ENCODE data around the gene CHORDC1.
"Not testable (repeated sequence)": the region's sequence is repeated elsewhere in the genome, so short reads cannot be mapped to it uniquely, and the experiment has no call there.

The CHORDC1 gene
- long read RNA-seq, donor 1, partial matches to known transcripts = 8 of 13 reads
- long read RNA-seq, donor 1, other reads (novel, unspliced or antisense) = 0 of 13 reads
- long read RNA-seq, donor 2, partial matches to known transcripts = 0 of 3 reads
- long read RNA-seq, donor 2, other reads (novel, unspliced or antisense) = 0 of 3 reads
- long read RNA-seq, donor 3, partial matches to known transcripts = 0 of 2 reads
- long read RNA-seq, donor 3, other reads (novel, unspliced or antisense) = 0 of 2 reads
- long read RNA-seq, donor 4, full-length matches to known transcripts = 5 of 26 reads
- long read RNA-seq, donor 4, partial matches to known transcripts = 21 of 26 reads
- long read RNA-seq, donor 4, other reads (novel, unspliced or antisense) = 0 of 26 reads
- long read RNA-seq, donor 5, full-length matches to known transcripts = 7 of 13 reads
- long read RNA-seq, donor 5, partial matches to known transcripts = 6 of 13 reads
- long read RNA-seq, donor 5, other reads (novel, unspliced or antisense) = 0 of 13 reads
- long read RNA-seq, donor 6, partial matches to known transcripts = 7 of 8 reads
- long read RNA-seq, donor 6, other reads (novel, unspliced or antisense) = 0 of 8 reads
- long read RNA-seq, donor 7, partial matches to known transcripts = 0 of 3 reads
- long read RNA-seq, donor 7, other reads (novel, unspliced or antisense) = 0 of 3 reads
- long read RNA-seq, donor 8, full-length matches to known transcripts = 6 of 22 reads
- long read RNA-seq, donor 8, partial matches to known transcripts = 16 of 22 reads
- long read RNA-seq, donor 8, other reads (novel, unspliced or antisense) = 0 of 22 reads

- DNase-seq = peak; percentile 88
Observed at GRCh38 chr11:90222459-90223247, at the start of gene CHORDC1. CHORDC1 (minus strand) TSS chr11:90223049; CDS start chr11:90222954, 95 bp downstream.

GRCh38 chr11:90257158-90257525, 34.3 kb upstream of the CHORDC1 start:
- DNase-seq = no peak

- DNase-seq = no peak
Observed at GRCh38 chr11:90256404-90257157, 33.7 kb upstream of the CHORDC1 start.

- DNase-seq = no peak
Observed at GRCh38 chr11:90254065-90254464, 31.2 kb upstream of the CHORDC1 start.

GRCh38 chr11:90252053-90252452, 29.2 kb upstream of the CHORDC1 start:
- no peak for DNase-seq

- no peak for DNase-seq
Observed at GRCh38 chr11:90251599-90251998, 28.8 kb upstream of the CHORDC1 start.

- DNase-seq = no peak
Observed at GRCh38 chr11:90250970-90251369, 28.1 kb upstream of the CHORDC1 start.

GRCh38 chr11:90246468-90246867, 23.6 kb upstream of the CHORDC1 start:
- no peak for DNase-seq

GRCh38 chr11:90243534-90243933, 20.7 kb upstream of the CHORDC1 start:
- no peak for DNase-seq

GRCh38 chr11:90242894-90243416, 20.1 kb upstream of the CHORDC1 start:
- DNase-seq = no peak

GRCh38 chr11:90241414-90241813, 18.6 kb upstream of the CHORDC1 start:
- no peak for DNase-seq

GRCh38 chr11:90239967-90240636, 17.3 kb upstream of the CHORDC1 start:
- not testable (repeated sequence) for DNase-seq

- no peak for DNase-seq
Observed at GRCh38 chr11:90237004-90237403, 14.2 kb upstream of the CHORDC1 start.

- DNase-seq = no peak
Observed at GRCh38 chr11:90235526-90235925, 12.7 kb upstream of the CHORDC1 start.

- no peak for DNase-seq
Observed at GRCh38 chr11:90234977-90235376, 12.1 kb upstream of the CHORDC1 start.

GRCh38 chr11:90229791-90230190, 6.9 kb upstream of the CHORDC1 start:
- DNase-seq = no peak

- DNase-seq = no peak
Observed at GRCh38 chr11:90228056-90228455, 5.2 kb upstream of the CHORDC1 start.

GRCh38 chr11:90223248-90223585, 368 bp upstream of the CHORDC1 start:
- DNase-seq = peak; percentile 83

GRCh38 chr11:90221803-90222458, 918 bp downstream of the CHORDC1 start:
- DNase-seq = no peak

GRCh38 chr11:90220391-90220790, 2.5 kb downstream of the CHORDC1 start:
- DNase-seq = no peak

GRCh38 chr11:90219438-90219837, 3.4 kb downstream of the CHORDC1 start:
- DNase-seq = no peak
